ENCODE measurements around the gene CTSO. TPM values are rescaled to one million over a fixed set of nuclear protein-coding genes. Genes with fewer than 3 reads are reported as not detected.
"Not testable (repeated sequence)": the region's sequence is repeated elsewhere in the genome, so short reads cannot be mapped to it uniquely, and the experiment has no call there.

CTSO gene
- polyA plus RNA-seq, 3 donors: 31.9 to 42.0 (median 36.3) TPM

- DNase-seq: no peak
Observed at GRCh38 chr4:155962767-155963166, 9.1 kb upstream of the CTSO start.

- DNase-seq: no peak
Observed at GRCh38 chr4:155961575-155961974, 7.9 kb upstream of the CTSO start.

GRCh38 chr4:155960522-155960921, 6.9 kb upstream of the CTSO start:
- DNase-seq: no peak

DNA sequence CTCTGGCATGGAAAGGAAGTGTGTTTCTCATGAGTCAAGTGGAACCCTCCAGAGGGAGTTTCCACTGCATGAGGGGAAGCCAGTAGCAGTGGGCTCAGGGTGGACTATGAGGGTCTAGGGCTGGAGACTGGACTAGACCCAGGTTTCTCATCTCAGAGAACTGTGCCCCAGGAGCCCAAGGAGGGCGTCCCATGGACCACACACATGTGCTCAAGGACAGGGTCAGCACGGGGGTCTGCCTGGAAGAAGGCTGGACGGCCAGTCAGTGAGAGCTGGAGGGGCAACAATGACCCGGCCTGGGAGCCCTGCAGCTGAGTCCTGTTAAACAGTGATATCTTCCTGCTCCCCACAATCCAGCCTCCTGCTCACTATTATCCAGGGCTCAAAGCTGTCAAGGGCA, 5.8 kb upstream of the CTSO start:
- no peak for DNase-seq

DNA sequence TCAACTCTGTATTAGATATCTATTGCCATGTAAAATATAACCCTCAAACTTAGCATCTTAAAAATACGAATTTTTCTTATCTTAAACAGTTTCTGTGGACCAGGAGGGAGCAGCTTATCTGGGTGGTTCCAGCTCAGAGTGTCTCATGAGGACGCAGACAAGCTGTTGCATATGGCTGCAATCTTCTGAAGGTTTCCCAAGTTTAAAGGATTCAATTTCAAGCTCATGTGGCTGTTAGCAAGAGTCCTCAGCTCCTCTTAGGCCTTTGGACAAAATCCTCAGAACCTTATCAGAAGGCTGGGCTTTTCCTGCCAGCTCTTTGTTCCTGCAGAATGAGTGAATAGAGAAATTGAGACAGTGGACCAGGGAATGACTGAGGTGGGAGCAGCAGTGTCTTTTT, 2.8 kb upstream of the CTSO start:
- DNase-seq: no peak

GRCh38 chr4:155954939-155955338, 1.3 kb upstream of the CTSO start:
- no peak for DNase-seq

DNA sequence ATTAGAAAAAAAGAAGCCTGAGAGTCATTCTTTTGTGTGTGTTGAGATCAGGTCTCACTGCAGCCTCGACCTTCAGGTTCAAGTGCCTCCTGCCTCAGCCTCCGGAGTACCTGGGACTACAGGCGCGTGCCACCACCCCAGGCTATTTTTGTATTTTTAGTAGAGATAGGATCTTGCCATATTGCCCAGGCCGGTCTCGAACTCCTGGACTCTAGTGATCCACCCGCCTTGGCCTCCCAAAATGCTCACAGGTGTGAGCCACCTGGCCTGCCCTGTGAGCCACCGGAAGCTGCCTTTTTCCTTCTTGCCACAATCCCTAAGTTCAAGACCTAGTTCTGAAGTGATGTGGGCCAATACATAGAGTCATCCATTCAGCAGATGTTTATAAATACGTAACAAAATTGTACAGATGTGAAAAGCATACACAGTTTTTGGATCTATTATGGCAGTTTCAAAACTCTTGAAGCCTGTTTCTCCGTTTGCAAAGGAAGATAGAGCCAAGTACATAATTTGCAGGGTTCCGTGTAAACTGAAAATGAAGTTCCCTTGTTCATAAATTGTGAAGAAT, 536 bp upstream of the CTSO start:
- no peak for DNase-seq

- DNase-seq: no peak
Observed at GRCh38 chr4:155952501-155952901, 1.2 kb downstream of the CTSO start.

DNA sequence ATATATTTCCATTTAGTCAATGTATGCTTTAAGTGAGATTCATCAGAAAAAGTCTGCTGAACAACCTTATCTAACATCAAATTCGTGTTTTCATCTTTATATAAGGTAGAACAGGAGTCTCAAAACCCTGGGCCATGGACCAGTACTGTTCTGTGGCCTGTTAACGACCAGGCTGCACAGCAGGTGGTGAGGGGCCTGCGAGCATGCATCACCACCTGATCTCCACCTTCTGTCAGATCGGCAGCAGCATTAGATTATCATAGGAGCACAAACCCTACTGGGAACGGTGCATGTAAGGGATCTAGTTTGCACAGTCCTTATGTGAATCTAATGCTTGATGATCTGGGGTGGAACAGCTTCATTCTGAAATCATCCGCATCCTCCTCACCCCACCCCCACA, 3.2 kb downstream of the CTSO start:
- no peak for DNase-seq

DNA sequence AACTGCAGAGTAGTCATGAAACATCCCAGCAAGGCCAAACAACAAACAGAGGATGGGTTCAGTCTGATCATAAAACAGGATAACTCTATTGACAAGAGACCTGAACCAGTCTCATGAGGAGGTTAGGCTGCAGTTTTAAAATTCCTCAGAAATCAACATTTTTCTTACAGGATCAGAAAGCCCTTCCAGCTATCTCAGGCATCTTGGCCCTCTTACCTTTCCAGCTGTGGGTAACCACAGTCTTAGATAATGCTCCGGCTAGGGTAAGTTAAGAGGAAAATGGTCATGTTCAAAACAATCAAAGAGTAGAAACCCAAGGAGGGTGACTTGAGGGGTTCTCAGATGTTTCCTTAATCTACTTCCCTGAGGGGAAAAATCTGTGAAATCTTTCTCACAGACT, 5.1 kb downstream of the CTSO start:
- no peak for DNase-seq

DNA sequence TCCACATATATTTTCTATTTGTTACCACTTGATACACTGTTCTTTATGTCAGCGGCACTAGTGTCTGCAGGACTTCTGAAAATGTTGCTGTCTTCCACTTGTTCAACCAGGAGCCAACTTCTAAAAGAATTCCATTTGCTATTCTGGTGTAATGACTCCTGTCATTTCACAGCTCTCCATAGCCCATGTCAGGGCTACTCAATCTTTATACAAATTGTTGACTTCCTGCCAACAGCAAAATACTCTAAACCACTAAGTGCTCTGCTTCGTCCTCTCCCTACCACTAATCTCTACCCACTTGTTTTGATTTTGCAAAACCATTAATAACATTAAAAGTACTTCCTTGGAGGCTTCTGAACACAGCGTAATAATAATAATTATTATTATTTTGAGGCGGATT, 7.2 kb downstream of the CTSO start:
- DNase-seq: no peak

- no peak for DNase-seq
Observed at GRCh38 chr4:155944516-155944915, 9.2 kb downstream of the CTSO start.

DNA sequence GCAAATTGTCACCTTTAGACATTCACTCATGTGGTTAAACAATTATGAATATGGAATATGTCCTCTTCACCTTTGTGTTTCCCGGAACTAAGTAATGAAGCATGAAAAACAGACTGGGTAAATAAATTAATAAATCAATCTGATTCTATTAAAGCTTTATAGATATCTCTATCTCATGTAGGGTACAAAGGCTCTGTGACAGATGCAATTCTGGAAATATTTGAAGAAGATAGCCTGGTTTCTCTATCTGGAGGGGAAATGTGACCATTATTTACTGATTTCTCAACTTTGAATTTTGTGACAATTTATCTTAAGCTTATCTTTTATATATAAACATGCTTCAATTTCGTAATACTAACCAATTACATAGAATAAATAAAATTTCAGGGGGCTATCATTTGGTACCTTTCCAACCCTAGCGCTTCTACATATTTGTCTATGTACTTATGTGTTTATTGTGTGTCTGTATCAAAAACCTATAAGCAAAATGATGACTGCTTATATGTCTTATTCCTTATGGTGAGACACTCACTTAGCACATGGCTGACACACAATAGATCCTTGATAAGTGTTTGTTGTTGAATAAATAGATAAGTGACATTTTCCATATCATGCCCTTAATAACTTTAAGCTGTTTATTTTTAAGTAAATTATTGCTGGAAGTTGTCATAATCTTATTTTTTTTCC, 9.9 kb downstream of the CTSO start:
- DNase-seq: no peak

DNA sequence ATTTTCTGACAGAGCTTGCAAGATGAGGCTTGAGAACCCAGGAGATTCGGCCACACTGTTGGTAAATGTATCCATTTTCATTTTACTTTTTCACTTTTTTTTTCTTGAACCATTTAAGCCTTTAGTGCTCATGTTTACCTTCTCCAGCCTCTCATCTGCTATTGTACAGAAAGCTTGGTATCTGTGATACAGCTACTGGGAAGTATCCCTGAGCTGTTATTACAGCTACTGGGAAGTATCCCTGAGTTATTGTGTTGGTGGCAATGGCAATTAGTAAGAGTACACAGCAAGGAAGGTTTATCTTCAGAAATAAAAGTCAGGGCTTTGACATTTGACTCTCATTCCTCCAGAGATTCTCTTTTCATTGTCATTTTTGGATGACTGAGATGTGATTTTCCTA, 11.8 kb downstream of the CTSO start:
- no peak for DNase-seq

GRCh38 chr4:155941085-155941790, 12.4 kb downstream of the CTSO start:
- DNase-seq: no peak

- DNase-seq: no peak
Observed at GRCh38 chr4:155935389-155935986, 18.2 kb downstream of the CTSO start.

DNA sequence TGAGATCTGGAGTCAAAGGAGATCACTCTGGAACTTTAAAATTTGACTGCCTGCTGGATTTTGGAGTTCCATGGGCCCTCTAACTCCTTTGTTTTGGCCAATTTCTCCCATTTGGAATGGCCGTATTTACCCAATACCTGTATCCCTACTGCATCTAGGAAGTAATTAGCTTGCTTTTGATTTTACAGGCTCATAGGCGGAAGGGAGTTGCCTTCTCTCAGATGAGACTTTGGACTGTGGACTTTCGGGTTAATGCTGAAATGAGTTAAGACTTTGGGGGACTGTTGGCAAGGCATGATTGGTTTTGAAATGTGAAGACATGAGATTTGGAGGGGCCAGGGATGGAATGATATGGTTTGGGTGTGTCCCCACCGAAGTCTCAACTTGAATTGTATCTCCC, 19.0 kb downstream of the CTSO start:
- DNase-seq: not testable (repeated sequence)

DNA sequence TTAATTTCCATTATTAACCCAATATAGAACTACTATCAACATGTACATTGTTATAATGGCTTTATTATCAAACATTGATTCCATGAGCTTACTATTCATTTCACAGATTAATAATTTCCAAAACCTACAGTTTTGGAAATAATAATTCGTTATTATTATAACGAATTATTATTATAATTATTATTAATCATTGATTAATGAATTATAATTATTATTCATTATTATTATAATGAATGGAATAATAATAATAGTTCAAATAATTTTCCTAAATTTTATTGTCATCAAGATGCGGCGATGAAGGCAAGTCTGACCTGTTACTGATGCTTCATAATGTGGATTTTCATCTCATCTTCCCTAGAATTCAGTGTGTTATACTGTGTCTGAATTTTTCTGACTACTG, 22.0 kb downstream of the CTSO start:
- DNase-seq: no peak

DNA sequence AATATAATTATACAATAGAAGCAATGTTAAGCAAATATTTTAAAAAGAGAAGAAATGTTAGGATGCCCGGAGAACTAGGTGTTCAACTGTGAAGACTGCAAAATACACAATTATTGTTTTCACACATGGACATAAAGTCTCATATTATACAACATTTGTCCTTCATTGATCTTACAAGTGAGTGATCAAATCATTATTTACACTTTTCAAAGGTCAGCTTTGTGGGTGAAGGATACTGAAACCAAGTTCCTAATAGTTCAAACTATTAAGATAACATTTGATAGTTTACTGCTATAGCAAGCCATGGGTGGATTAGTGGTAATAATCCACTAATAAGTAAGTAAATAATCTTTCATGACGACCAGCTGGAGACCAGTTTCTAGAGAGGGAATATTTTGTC, 23.3 kb downstream of the CTSO start:
- DNase-seq: no peak

- DNase-seq: no peak
Observed at GRCh38 chr4:155929833-155930232, 23.8 kb downstream of the CTSO start.

- no peak for DNase-seq
Observed at GRCh38 chr4:155924637-155925036, 29.0 kb downstream of the CTSO start.

- DNase-seq: no peak
Observed at GRCh38 chr4:155921597-155921996, 32.1 kb downstream of the CTSO start.

- DNase-seq: peak; percentile 24
Observed at GRCh38 chr4:155914782-155915181, 38.9 kb downstream of the CTSO start.

Measured in renal pelvis (tissue), 4 donors.